ENCODE results near the gene SSR1.
"Not testable (repeated sequence)": the region's sequence is repeated elsewhere in the genome, so short reads cannot be mapped to it uniquely, and the experiment has no call there.

The SSR1 gene

DNA sequence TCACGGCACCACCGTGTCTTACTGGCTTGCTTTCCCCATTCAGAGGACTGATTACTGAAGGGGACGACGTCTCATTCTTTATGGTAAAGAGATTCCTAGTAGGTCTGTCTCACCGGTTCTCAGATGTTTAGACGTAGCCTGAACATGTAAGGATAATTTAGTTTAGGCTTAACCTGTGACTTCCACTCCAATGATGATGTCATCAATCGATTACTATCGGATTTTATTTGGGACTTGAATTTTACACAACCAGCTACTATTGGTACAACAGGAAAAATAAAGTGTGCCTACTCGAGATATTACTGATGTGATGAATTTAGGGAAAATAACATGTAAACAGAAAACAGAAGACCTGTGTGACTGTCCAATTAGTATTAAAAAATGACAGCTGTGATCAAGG lies 4.5 kb upstream of the SSR1 start:
- no peak for DNase-seq (ENCODE audit: low read depth)

DNA sequence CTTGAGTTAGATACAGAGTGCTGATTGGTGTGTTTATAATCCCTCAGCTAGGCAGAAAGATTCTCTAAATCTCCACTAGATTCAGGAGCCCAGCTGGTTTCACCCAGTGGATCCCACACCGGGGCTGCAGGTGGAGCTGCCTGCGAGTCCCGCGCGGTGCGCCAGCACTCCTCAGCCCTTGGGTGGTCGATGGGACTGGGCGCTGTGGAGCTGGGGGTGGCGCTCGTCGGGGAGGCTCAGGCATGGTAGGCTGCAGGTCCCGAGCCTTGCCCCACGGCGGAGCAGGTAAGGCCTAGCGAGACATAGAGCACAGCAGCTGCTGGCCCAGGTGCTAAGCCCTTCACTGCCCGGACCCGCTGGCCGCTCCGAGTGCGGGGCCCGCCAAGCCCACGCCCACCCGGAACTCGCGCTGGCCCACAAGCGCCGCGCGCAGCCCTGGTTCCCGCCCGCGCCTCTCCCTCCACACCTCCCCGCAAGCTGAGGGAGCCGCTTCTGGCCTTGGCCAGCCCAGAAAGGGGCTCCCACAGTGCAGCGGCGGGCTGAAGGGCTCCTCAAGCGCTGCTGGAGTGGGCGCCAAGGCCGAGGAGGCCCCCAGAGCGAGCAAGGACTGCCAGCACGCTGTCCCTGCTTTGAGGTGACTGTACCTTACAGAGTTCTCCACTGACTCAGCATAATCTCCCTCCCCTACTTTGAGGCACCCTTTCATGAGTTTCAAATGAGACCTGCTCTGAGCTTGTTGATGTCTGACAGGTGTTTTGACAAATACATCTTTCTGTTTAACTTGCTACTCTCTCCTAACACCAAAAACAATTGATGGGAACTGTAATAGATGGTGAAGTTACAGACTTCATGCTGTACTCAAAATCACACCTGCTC lies 3.9 kb upstream of the SSR1 start:
- no peak for DNase-seq (ENCODE audit: low read depth)

DNA sequence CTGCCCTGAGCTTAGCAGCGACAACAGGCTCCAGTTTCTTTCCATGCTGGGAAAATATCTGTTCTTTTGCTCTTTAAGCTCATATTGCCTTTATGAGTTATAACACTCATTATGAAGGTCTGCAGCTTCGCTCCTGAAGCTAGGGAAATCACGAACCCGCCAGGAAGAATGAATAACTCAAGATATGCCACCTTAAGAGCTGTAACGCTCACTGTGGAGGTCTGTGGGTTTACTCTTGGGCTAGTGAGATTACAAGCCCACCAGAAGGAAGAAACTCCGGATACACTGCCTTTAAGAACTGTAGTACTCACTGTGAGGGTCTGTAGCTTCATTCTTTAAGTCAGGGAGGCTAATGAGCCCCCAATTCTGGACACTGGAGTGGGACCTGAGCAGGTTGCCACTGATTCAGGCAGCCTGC lies 3.0 kb upstream of the SSR1 start:
- no peak for DNase-seq (ENCODE audit: low read depth)

DNA sequence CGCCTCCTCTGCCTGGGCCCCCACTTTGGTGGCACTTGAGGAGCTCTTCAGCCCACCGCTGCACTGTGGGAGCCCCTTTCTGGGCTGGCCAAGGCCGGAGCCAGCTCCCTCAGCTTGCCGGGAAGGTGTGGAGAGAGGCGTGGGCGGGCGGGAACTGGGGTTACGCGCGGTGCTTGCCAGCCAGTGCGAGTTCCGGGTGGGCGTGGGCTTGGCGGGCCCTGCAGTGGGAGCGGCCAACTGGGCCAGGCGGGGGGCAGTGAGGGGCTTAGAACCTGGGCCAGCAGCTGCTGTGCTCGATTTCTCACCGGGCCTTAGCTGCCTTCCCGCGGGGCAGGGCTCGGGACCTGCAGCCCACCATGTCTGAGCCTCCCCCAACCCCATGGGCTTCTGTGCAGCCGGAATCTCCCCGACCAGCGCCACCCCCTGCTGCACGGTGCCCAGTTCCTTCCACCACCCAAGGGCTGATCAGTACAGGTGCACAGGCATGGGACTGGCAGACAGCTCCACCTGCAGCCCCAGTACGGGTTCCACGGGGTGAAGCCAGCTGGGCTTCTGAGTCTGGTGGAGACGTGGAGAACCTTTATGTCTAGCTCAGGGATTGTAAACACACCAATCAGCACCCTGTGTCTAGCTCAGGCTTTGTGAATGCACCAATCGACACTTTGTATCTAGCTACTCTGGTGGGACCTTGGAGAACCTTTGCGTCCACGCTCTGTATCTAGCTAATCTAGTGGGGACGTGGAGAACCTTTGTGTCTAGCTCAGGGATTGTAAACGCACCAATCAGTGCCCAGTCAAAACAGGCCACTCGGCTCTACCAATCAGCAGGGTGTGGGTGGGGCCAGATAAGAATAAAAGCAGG lies 2.3 kb upstream of the SSR1 start:
- DNase-seq (ENCODE audit: low read depth) = not testable (repeated sequence)

DNA sequence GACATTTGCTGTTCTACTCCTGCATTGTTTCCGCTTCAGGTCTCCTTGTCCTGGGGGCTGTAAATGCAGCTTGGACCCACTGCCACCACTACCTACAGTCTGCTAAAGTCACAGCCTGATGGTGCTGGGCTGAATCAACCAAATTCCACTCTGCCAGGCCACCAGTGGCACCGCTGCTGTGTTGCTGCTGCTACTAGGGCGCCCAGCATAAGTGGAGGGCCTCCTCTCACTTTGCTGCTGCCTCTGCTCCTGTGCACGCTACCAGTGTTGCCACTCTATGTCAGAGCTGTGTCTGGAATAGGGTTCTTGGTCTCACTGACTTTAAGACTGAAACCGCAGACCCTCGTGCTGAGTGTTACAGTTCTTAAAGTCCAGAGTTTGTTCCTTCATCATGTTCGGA lies 1.4 kb upstream of the SSR1 start:
- no peak for DNase-seq (ENCODE audit: low read depth)

DNA sequence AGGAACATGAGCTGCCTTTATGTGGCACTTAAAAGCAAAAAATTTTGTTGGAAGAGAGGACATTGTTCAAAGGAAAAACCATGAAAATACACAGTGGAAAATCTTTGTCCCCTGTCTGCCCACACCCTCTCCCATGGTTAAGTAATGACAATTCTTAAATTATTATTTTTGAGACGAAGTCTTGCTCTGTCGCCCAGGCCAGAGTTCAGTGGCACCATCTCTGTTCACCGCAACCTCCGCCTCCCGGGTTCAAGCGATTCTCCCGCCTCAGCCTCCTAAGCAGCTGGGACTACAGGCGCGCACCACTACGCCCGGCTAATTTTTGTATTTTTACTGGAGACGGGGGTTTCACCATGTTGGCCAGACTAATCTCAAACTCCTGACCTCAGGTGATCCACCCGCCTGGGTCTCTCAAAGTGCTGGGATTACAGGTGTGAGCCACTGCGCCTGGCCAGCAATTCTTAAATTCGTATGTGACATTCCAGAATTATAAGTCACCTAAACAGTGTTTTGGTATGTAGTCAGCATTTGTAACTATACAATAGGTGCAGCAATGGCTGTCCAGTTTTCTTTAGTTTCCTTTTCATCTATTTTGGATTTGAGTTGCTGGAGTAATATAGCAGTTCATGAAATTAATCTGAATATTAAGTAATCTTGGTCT lies 636 bp upstream of the SSR1 start:
- DNase-seq (ENCODE audit: low read depth) = peak; percentile 25

DNA sequence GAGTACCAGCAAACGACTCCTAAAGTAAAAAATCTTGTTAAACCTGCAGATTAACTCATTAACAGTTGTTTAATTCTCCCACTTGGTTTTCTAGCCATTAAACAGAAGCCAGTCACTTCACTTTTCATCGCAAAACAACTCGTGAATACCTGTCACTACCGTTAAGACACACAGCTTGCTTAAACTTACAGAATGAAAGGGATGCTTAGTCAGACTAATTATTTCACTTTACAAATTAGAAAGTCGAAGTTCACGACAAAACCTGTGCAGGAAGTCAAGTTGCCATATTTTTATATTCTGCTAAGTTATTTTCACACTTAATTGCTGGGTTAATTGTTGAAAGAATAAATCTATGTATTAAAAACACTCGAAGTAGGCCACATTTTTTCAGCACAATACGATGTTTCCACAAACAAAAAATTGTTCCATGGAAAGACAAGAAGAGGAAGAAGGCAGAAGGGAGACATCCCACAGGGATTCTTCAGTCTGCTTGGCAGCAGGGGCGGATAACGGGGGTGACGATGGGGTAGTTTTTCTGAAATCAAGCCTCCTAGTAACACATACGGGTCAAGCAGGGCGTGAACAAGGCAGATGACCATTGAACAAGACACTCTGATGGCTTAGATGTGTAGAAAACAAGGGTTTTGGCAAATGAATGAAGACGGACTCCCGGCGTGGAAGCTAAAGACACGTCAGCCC lies 933 bp downstream of the SSR1 start:
- peak; percentile 19 for DNase-seq (ENCODE audit: low read depth)

DNA sequence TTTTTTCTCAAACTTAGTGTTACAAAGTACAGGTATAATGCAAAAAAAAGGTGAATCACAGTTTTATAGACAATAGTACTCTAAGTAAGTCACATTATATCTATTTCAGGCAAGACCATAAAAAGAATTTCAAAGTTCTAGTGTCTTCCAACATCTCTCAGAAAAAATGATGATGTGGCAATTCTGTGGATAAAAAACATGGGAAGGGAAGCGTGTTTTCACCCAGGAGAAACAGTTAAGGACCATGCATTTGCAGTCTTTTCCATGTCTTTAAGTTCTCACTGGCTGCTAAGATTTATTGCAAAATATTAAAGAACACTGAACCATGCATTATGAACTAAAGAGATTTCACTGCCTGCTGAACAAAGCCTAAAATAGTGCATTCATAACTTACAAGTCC lies 1.8 kb downstream of the SSR1 start:
- DNase-seq (ENCODE audit: low read depth) = no peak

DNA sequence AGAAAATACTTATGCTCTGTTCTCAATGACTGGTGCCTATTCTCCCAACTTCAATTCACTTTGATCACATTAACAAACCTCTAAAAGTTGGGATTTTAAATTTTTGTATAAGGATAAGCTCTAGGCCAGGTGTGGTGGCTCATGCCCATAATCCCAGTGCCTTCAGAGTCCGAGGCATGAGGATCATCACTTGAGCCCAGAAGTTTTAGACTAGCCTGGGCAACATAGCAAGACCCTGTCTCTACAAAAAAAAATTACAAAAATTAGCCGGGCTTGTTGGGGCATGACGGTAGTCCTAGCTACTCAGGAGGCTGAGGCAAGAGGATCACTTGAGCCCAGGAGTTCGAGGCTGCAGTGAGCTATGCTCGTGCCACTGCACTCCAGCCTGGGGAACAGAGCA lies 3.9 kb downstream of the SSR1 start:
- no peak for DNase-seq (ENCODE audit: low read depth)

DNA sequence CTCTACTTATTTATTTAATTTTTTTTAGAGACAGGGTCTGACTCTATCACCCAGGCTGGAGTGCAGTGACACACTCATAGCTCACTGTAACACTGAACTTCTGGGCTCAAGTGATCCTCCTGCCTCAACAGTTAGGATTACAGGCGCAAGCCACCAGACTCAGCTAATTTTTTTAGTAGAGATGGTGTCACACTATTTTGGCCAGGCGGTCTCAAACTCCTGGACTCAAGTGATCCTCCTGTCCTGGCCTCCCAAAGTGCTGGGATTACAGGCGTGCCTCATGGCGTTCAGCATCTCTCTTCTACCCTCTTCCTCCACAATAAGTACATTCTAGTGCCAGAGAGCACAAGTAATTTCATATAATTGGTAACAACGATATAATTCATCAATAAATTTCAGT lies 5.5 kb downstream of the SSR1 start:
- no peak for DNase-seq (ENCODE audit: low read depth)

DNA sequence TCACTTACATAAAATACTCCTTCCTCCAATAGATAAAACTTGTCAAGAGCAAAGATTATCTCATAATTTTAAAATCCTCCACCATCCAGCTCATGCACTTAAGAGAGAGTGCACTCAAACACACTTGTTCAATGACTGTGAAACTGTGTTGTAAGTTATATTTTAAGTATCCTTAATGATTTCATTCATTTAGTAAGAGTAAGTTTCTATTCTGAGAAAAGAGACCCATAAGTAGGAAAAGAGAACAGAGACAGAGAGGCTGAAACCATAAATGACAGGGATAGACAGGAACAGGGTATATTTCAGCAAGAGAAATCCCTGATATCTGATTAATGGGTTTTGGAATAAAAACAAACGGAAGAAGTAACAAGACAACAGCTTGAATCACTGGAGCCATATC lies 8.2 kb downstream of the SSR1 start:
- DNase-seq (ENCODE audit: low read depth) = no peak

DNA sequence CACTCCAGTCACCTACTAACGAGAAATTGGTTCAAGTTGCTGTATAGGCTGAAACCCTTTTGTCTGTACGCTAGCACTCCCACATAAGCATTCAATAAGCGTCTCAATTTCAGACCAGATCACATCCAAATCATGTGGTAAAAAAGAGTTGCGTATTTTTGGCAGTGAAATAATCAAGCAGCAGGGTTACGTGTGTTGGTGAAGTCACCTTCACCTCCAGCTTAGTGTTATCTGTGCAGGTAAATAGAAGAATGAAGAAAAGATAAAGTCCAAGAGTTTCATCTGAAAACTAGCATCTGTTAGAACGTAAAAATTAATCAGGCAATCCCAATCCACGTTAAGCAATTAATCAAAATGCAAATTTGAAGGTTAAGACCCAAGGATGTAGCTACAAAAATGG lies 11.3 kb downstream of the SSR1 start:
- no peak for DNase-seq (ENCODE audit: low read depth)

DNA sequence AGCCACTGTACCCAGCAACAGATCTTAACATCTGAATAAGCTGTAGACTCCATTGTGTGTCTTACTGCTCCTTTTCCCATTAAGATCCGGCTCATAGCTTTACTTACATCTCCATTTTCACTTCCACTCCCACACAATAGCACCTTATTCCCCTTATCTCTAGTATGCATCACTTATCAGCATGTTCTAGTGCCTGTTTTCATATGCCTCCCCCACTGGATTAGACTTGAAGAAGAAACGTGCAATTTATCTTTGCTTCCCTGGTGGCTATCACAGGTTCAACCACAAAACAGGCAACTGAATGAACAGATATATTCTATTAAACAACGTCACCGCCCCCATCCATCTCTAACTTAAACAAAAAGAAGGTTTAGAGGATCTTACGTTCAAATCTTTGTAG lies 12.1 kb downstream of the SSR1 start:
- DNase-seq (ENCODE audit: low read depth) = no peak

DNA sequence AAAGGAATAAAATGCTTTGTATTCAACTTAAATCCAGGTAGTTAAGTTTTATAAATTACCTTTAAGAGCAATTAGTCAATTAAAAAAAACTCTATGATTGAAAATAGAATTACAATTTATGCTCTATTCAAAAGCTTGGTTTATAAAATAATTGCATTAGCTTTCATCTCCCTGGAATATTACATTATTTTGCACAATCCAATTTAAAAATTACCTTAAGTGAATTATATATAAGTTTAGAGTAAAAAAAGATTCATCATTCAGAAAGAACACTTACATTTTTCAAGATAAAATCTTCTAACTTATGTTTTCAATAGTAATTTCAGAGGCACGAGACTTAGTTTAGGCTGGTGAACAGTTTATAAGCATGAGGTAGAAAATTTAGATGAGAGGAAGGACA lies 14.9 kb downstream of the SSR1 start:
- no peak for DNase-seq (ENCODE audit: low read depth)

DNA sequence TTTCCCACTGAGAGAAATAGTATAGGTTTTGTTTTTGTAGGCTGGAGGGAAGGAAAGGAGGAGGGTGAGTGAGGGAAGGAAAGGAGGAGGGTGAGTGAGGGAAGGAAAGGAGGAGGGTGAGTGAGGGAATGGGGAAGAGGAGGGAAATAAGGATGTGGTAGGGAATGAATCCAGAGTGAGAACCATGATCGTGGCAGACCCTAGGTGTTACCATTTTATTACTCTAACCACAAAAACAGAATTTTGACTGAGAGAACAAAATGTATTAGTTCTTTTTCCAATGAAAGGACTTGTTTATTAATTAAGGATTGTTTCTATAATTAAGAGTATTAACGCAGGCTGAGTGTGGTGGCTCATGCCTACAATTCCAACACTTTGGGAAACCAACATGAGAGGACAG lies 16.4 kb downstream of the SSR1 start:
- DNase-seq (ENCODE audit: low read depth) = no peak

DNA sequence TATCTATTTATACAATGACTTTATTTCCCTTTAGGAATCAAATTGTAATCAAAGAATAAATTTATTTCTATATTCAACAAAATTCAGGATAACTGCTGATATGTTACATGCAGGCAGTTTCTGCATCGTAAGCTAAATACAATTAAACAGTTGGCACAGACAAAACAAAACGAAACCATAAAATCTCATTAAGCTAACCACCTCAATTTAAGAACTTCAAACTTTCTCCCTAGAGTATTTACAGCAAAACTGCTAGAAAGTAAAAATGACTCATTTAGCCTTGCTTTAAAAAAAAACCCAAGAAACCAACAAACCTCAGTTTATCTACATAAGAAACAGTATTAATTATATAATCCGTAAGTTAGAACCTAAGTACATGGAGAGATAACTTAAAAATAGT lies 17.1 kb downstream of the SSR1 start:
- no peak for DNase-seq (ENCODE audit: low read depth)

DNA sequence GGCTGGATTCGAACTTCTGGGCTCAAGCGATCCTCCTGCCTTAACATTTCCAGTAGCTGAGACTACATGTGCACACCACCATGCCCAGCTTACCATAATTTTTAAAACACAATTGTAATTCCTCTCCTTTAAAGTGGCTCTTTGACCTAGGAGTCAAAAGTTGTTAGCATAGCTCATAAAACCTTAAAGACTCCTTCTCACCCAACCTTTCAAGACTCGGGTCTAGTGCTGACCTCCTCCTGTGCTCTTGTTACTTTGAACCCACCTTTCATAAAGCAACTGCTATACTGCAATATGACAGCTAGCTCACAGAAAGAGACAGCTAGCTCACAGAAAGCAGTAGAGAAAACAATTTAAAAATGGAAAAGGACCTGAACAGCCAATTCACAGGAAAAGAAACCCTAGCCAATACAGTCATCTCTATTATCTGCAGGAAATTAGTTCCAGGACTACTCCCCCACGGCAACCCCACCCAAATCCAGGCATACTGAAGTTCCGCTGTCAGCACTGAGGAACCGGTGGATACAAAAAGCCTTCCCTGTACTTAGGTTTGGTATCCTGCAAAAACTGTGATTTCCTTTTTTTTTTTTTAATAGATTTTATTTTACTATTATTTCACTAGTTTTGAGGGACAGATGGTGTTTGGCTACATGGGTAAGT lies 20.3 kb downstream of the SSR1 start:
- no peak for DNase-seq (ENCODE audit: low read depth)

DNA sequence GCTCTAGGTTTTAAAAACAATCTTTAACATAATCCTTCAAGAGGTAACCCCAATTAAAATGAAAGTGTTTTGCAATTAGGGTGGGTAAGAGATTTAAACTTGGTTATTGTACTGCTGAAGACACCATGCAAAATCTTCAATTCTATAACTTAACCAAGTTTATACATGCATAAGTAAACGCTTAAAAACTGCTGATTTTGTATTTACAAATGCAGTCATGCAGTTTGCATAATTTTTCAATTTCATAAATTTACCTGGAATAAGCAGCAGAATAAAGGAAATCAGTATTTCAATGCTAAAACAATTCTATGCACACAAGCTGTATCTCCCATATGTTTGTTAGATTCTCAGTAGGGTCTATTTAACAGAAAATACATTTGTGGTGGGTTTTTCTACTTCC lies 22.9 kb downstream of the SSR1 start:
- DNase-seq (ENCODE audit: low read depth) = no peak

DNA sequence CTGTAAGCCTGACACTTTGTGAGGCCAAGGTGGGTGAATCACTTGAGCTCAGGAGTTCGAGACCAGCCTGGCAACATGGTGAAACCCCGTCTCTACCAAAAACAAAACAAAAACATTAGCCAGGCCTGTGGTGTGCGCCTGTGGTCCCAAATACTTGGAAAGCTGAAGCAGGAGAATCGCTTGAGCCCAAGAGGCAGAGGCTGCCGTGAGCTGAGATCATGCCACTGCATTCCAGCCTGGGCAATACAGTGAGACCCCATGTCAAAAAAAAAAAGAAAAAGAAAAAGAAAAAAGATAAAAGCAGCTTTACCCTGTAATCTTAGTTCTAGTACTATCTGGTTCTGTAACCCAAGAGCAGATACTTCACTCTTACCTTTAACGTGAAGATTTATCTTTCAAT lies 27.6 kb downstream of the SSR1 start:
- DNase-seq (ENCODE audit: low read depth) = no peak

DNA sequence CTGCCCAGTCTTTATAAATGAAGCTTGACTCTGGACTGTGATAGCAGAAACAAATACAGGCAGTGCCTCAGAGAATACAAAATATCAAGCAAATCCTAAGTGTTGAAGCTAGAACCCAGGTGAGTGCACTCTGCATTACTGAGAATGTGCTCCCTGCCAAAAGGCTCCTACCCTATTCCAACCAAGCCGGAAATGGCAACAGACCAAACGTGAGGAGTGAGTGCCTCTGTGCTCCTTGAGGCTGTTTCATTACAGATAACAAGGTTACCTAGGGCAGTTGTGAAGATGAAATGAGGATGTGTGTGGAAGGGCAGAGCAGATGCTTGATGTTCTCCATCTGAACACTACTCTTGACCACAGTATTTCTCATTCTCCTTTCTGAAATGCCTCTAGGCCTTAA lies 29.3 kb downstream of the SSR1 start:
- no peak for DNase-seq (ENCODE audit: low read depth)

DNA sequence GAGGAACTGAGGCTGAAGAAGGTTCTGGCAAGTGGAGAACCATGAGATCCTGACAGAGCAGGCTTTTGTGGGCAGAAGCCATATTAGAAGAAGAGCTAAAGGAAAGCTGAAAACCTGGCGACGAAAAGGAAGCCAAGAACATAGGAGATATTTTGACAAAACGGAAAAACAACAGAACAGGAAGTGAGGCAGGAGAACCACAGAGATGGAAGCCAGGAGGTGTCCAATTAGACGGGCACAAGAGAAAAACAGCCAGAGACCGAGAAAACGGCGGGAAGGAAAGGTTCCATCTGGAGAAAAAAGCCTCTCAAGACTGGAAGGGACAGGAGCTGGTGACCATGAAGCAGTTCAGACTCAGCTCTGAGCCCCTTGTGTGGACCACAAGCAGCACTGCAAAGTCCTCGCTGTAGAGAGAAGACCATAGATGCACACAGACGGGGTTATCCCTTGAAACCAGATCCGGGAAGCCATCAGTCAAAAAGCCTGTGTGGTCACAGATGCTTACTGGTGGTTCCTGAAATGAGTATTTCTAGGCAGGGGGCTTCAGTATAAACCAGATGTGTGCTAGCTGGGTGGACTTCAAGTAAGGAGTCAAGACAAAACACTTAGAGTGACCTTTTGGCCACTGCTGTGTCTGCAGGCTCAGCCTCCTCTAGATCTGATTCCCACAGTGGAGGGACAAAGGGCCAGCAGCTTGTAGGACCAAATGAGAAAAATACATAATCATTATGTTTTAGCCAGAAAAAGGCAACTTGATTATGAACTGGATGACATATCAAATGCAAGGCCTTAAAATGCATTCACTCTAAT lies 30.7 kb downstream of the SSR1 start:
- no peak for DNase-seq (ENCODE audit: low read depth)

Data from ELR (cell line).